ENCODE data around the gene GZF1.

DNA sequence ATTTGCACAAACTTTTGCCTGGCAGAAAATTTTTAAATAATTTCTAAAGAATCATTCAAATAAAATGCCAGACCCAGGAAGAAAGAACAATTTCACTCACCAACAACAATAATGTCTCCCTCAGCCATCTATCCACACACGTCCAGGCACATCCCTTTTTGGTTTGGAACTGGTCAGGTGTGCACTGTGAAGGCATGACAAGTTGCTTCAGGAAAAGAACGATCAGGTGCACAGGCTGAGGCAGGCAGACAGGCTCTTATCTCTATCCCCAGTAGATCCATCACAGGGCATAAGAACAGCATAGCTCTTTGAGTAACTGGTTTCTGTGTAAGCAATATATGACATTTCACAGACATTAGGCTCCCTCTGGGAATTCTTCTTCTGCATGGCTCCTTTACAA lies 29.5 kb upstream of the GZF1 start:
- TF ChIP-seq CTCF (IDR thresholded peaks at IDR 0.05; ENCODE audit: insufficient read depth, low read depth, low read length): no peak
- no peak for TF ChIP-seq EZH2 (IDR thresholded peaks at IDR 0.05; ENCODE audit: insufficient read depth, low read length)

Data from astrocyte (in vitro differentiated cells and primary cell).